Small intestine (tissue), 7 donors: ENCODE data around the gene ACOT7. TPM values are rescaled to one million over a fixed set of nuclear protein-coding genes. Genes with fewer than 3 reads are reported as not detected.

Experiments
- DNase-seq, 2 donors: peaks; one replicate each; pipeline versions ENCODE4 v3.0.0 to v3.0.0-alpha.2; 2013
- FAIRE-seq: peaks from 2 replicates; lab custom pipeline; 2012; peaks lifted over from hg19 to GRCh38; lab: Jason Lieb, UNC
- H3K27ac ChIP-seq, 3 donors: one replicate each; pipeline ENCODE4 v1.5.1; 2013; ENCODE audit warnings: low read length in 2 of 3, mild to moderate bottlenecking in 2 of 3, control low read depth in 1 of 3, inconsistent platforms in 1 of 3, low read depth in 1 of 3, moderate library complexity in 1 of 3
- H3K27me3 ChIP-seq, 3 donors: one replicate each; pipeline ENCODE4 v1.6.1; 2013; ENCODE audit warnings: low read length in 3 of 3, inconsistent platforms in 1 of 3; ENCODE audit not compliant: control insufficient read depth in 3 of 3, insufficient read depth in 3 of 3
- H3K36me3 ChIP-seq, 3 donors: one replicate each; pipeline ENCODE4 v1.6.1; 2013; ENCODE audit warnings: low read length in 3 of 3, inconsistent platforms in 1 of 3, low read depth in 1 of 3, mild to moderate bottlenecking in 1 of 3, moderate library complexity in 1 of 3; ENCODE audit not compliant: control insufficient read depth in 3 of 3, insufficient read depth in 2 of 3
- H3K4me1 ChIP-seq, 3 donors: one replicate each; pipeline ENCODE4 v1.6.1; 2013; ENCODE audit warnings: low read length in 2 of 3, inconsistent platforms in 1 of 3, low read depth in 1 of 3, mild to moderate bottlenecking in 1 of 3, moderate library complexity in 1 of 3; ENCODE audit not compliant: control insufficient read depth in 3 of 3, insufficient read depth in 2 of 3
- H3K4me3 ChIP-seq, 3 donors: one replicate each; pipeline ENCODE4 v1.5.1; 2013; ENCODE audit warnings: low read length in 3 of 3, control low read depth in 1 of 3, inconsistent platforms in 1 of 3, low read depth in 1 of 3, mild to moderate bottlenecking in 1 of 3, moderate library complexity in 1 of 3
- H3K9me3 ChIP-seq, 2 donors: one replicate each; pipeline ENCODE4 v1.6.1; 2013; ENCODE audit warnings: low read depth in 1 of 2, low read length in 1 of 2; ENCODE audit not compliant: control insufficient read depth in 2 of 2, insufficient read depth in 1 of 2
- WGBS, 3 donors: extraction: QIAGEN DNeasy Blood & Tissue Kit; methylation state at CpG; one replicate each; pipeline ENCODE4 v1.1.7; 2013; 5-methylcytosine and 5-hydroxymethylcytosine counted together
- polyA plus RNA-seq, 4 donors: library from polyadenylated mRNA; stranded (reverse) in 3 of 4; unstranded in 1 of 4; fragments of 200-250 nt in 3 of 4; fragments of 120-200 nt in 1 of 4; gene quantifications; one replicate each; pipeline versions ENCODE4 v1.2.1 to v1.2.3, GENCODE V29; 2013
- donor health status: healthy with polysubstance abuse.
- donor health status: control.
- donor health status: control.
- donor health status: Bipolar disorder and iron deficiency.
- donor health status: healthy.

ACOT7 gene
- polyA plus RNA-seq, 4 donors: 20.3 to 93.8 (median 73.7) TPM

DNA sequence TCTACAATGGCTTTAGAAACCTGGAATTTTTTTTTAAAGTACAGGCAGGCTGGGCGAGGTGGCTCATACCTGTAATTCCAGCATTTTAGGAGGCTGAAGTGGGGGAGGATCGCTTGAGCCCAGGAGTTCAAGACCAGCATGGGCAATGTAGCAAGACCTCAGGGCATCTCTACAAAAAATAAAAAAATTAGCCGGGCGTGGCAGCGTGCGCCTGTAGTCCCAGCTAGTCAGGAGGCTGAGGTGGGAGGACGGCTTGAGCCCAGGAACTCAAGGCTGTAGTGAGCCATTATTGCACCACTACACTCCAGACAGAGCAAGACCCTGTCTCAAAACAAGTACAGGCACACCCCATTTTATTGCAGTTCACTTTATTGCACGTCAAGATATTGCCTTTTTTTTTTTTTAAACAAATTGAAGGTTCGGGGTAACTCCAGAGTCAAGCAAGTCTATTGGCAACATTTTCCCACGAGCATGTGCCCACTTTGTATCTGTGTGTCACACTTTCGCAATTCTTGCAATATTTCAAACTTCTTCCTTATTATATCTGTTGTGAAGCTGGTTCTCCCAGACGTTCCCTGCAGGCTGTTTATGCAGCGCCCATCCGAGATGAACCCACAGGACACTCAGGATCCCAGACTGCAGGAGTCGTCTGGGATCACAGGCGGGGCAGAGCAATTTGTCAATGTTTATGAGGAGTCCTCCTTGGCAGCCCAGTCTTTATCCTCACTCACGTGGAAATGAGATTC lies 21.5 kb upstream of the ACOT7 start:
- H3K27me3 ChIP-seq: peaks cover 3 to 44% (median 30%) of the 10 kb centered on the region in 3 donors
- FAIRE-seq (no peak), DNase-seq (peak; percentile 38 to 83)
- H3K4me1 ChIP-seq: peaks cover 2 to 32% (median 6%) of the 10 kb centered on the region in 3 donors
- H3K9me3 ChIP-seq: no peaks in the 10 kb centered on the region
- peak overlapping the region in 1 of 3 donors; percentile 22 for H3K27ac ChIP-seq
- H3K36me3 ChIP-seq: no peaks in the 10 kb centered on the region
- 15 to 40% (median 25%) methylated on average over 17 of the region's 17 CpGs for whole genome bisulfite sequencing, 3 donors
- no peak overlapping the region for H3K4me3 ChIP-seq

DNA sequence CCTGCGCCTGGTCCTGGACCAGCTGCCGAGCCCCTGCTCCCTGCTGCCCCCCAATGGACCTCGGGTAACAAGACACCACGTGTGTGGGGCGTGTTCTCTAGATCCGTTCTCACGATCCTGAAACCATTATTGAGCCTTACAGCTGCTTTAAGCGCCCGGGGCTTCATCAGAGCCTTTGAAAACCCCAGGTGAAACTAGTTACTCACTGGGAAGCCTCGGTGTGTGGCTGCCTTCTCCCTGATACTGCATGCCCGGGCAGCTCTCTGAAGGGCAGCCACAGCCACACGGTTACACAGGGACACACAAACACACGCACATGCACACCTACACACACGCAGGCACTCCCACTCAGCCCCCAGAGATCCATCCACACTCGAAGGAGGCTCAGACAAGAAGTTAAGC lies 20.9 kb upstream of the ACOT7 start:
- WGBS, 3 donors: 1 to 5% (median 3%) methylated on average over 15 of the region's 15 CpGs
- H3K36me3 ChIP-seq: no peaks in the 10 kb centered on the region
- H3K4me1 ChIP-seq: peaks cover 2 to 30% (median 3%) of the 10 kb centered on the region in 3 donors
- H3K9me3 ChIP-seq: no peaks in the 10 kb centered on the region
- H3K27ac ChIP-seq: peak overlapping the region in 1 of 3 donors; percentile 22
- FAIRE-seq: no peak
- DNase-seq: peak; percentile 62 to 73
- peaks cover 0 to 38% (median 28%) of the 10 kb centered on the region in 3 donors for H3K27me3 ChIP-seq
- H3K4me3 ChIP-seq: no peak overlapping the region

DNA sequence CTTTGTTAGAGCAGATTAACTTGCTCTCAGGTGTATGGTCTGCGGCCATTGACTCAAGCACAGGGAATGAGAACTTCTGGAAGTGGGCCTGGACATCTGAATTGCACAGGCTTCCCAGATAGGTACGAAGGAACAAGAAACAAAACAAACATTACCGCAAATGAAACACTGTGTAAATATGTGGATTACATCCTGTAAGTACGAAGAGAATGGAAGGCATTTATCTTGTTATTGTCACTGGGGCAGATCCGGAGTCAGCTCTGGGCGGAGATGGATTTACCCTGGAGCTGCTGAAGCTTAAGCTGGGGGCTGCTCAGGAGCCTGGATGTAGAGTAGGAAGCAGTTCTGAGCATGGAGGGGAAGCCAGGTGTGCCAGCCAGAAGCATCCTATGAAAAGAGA lies 19.3 kb upstream of the ACOT7 start:
- 32 to 44% (median 40%) methylated on average over 6 of the region's 6 CpGs for WGBS, 3 donors
- no peak for FAIRE-seq
- peak in 1 of 2 donors; percentile 15 for DNase-seq
- no peaks in the 10 kb centered on the region for H3K36me3 ChIP-seq
- peaks cover 0 to 22% (median 3%) of the 10 kb centered on the region in 3 donors for H3K4me1 ChIP-seq
- H3K9me3 ChIP-seq: no peaks in the 10 kb centered on the region
- H3K27me3 ChIP-seq: peaks cover 0 to 24% (median 16%) of the 10 kb centered on the region in 3 donors
- H3K27ac ChIP-seq: no peak overlapping the region
- H3K4me3 ChIP-seq: no peak overlapping the region

DNA sequence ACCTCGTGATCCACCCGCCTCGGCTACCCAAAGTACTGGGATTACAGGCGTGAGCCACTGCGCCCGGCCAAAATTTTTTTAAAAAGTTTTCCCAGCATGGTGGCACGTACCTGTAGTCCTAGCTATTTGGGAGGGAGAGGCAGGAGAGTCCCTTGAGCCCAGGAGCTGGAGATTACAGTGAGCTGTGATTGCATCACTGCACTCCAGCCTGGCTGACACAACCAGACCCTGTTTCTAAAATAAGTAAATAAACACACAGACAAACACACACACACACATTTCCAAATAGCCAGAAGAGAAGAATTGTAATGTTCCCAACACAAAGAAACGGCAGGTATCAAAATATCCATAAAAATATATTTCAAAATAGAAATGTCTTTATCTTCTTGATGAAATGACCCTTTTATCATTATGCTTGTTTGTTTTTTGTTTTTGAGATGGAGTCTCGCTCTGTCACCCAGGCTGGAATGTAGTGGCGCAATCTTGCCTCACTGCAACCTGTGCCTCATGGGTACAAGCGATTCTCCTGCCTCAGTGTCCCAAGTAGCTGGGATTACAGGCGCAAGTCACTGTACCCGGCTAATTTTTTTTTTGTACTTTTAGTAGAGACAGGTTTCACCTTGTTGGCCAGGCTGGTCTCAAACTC lies 16.8 kb upstream of the ACOT7 start:
- no peak overlapping the region for H3K27ac ChIP-seq
- 89 to 90% (median 89%) methylated on average over 13 of the region's 13 CpGs for WGBS, 3 donors
- H3K4me1 ChIP-seq: peaks cover 0 to 14% (median 3%) of the 10 kb centered on the region in 3 donors
- no peaks in the 10 kb centered on the region for H3K36me3 ChIP-seq
- FAIRE-seq (no peak), DNase-seq (no peak)
- H3K27me3 ChIP-seq: peaks cover 0 to 6% (median 5%) of the 10 kb centered on the region in 3 donors
- H3K9me3 ChIP-seq: no peaks in the 10 kb centered on the region
- no peak overlapping the region for H3K4me3 ChIP-seq

DNA sequence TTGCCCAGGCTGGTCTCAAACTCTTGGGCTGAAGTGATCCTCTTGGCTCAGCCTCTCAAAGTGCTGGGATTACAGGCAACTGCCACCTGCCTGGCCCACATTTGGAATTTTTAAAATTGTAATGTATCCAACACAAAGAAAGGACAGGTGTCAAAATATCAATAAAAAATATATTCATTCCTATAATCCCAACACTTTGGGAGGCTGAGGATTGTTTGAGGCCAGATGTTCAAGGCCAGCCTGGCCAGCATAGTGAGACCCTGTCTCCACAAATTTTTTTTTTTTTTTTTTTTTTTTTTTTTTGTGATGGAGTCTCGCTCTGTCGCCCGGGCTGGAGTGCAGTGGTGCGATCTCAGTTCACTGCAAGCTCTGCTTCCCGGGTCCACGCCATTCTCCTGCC lies 16.2 kb upstream of the ACOT7 start:
- Histone ChIP-seq H3K36me3 (no peaks in the 10 kb centered on the region), H3K9me3 (no peaks in the 10 kb centered on the region), H3K27me3 (peaks cover 0 to 10% (median 3%) of the 10 kb centered on the region in 3 donors), H3K4me3 (no peak overlapping the region), H3K27ac (no peak overlapping the region), H3K4me1 (peaks cover 0 to 8% (median 3%) of the 10 kb centered on the region in 3 donors)
- FAIRE-seq: no peak
- 93 to 99% (median 96%) methylated on average over 6 of the region's 6 CpGs for WGBS, 3 donors
- DNase-seq: no peak

DNA sequence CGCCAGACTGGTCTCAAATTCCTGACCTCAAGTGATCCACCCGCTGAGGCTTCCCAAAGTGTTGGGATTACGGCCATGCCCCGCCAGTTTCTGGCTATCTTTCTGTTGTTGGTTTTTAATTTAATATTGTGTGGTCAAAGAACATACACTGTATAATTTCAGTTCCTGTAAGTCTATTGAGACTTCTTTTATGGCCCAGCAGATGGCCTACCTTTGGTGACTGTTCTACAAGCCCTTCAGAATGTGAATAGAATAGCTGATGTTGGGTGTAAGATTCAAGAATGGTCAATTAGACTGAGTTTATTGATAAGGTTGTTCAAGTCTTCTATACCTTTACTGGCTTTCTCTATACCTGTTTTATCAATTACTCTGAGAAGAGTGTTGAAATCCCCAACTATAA lies 15.5 kb upstream of the ACOT7 start:
- no peak overlapping the region for H3K4me3 ChIP-seq
- H3K27ac ChIP-seq: no peak overlapping the region
- no peaks in the 10 kb centered on the region for H3K36me3 ChIP-seq
- DNase-seq: peak in 1 of 2 donors; percentile 18
- no peak for FAIRE-seq
- H3K9me3 ChIP-seq: no peaks in the 10 kb centered on the region
- 76 to 88% (median 78%) methylated on average over 4 of the region's 4 CpGs for WGBS, 3 donors
- H3K27me3 ChIP-seq: peaks cover 0 to 4% (median 0%) of the 10 kb centered on the region in 3 donors
- peaks cover 0 to under 1% (median 0%) of the 10 kb centered on the region in 3 donors for H3K4me1 ChIP-seq

DNA sequence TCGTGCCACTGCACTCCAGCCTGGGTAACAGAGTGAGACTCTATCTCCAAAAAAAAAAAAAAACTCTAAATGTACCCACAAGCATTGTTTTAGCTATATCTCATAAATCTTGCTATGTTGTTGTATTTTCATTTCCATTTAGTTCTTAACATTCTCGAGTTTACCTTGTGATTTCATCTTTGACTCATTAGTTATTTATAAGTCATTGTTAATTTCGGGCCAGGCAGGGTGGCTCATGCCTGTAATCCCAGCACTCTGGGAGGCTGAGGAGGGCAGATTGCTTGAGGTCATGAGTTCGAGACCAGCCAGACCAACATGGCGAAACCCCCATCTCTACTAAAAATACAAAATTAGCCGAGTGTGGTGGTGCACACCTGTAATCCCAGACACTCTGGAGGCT lies 14.5 kb upstream of the ACOT7 start:
- no peak for FAIRE-seq
- no peak overlapping the region for H3K27ac ChIP-seq
- no peaks in the 10 kb centered on the region for H3K4me1 ChIP-seq
- peaks cover 0 to 4% (median 0%) of the 10 kb centered on the region in 3 donors for H3K27me3 ChIP-seq
- H3K9me3 ChIP-seq: no peaks in the 10 kb centered on the region
- H3K36me3 ChIP-seq: no peaks in the 10 kb centered on the region
- 78 to 84% (median 80%) methylated on average over 6 of the region's 6 CpGs for WGBS, 3 donors
- no peak overlapping the region for H3K4me3 ChIP-seq
- DNase-seq: no peak

DNA sequence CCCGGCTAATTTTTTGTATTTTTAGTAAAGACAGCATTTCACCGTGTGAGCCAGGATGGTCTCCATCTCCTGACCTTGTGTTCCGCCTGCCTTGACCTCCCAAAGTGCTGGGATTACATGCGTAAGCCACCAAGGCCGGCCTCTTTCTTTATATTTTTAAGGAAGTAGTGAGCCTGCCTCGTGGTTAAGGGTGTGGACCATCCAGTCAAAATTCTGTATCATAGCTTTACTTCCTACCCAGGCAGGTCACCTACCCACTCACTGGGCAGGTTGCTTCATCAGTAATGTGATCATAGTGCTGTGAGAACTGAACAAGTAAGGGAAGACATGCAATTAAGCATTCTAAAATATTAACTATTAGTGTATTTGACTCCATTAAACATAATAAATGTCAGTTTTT lies 8.1 kb upstream of the ACOT7 start:
- DNase-seq (no peak), FAIRE-seq (no peak)
- no peak overlapping the region for H3K4me3 ChIP-seq
- H3K27me3 ChIP-seq: peaks cover 0 to 7% (median 0%) of the 10 kb centered on the region in 3 donors
- H3K36me3 ChIP-seq: no peaks in the 10 kb centered on the region
- H3K4me1 ChIP-seq: no peaks in the 10 kb centered on the region
- no peaks in the 10 kb centered on the region for H3K9me3 ChIP-seq
- WGBS, 3 donors: 58 to 69% (median 63%) methylated on average over 6 of the region's 6 CpGs
- H3K27ac ChIP-seq: no peak overlapping the region
